ENCODE results near the gene SNX25.

Gene SNX25

DNA sequence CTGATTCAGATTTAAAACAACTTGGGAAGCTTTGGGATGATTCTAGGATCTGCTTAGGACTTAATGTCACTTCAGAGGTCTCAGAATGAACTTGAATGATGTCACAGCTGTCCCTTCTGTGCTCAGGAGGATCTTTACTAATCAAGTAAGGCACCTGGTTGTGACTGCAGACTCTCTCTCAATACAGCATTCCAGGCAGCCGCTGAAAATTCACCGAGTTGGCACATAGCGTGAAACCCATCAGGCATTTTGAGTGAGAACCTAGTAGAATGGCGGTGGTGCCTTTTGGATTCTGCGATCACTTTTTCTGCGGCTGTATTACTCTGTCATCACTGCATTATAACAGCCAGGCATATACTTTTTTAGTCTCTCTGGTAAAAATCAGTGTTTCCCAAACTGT, 16.5 kb downstream of the SNX25 start:
- TF ChIP-seq, protein P1, sequence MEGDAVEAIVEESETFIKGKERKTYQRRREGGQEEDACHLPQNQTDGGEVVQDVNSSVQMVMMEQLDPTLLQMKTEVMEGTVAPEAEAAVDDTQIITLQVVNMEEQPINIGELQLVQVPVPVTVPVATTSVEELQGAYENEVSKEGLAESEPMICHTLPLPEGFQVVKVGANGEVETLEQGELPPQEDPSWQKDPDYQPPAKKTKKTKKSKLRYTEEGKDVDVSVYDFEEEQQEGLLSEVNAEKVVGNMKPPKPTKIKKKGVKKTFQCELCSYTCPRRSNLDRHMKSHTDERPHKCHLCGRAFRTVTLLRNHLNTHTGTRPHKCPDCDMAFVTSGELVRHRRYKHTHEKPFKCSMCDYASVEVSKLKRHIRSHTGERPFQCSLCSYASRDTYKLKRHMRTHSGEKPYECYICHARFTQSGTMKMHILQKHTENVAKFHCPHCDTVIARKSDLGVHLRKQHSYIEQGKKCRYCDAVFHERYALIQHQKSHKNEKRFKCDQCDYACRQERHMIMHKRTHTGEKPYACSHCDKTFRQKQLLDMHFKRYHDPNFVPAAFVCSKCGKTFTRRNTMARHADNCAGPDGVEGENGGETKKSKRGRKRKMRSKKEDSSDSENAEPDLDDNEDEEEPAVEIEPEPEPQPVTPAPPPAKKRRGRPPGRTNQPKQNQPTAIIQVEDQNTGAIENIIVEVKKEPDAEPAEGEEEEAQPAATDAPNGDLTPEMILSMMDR (IDR thresholded peaks at IDR 0.05; ENCODE audit: low read depth, low read length, poor library complexity, severe bottlenecking): no peak
- no peak for TF ChIP-seq EZH2phosphoT487 (IDR thresholded peaks at IDR 0.05; ENCODE audit: borderline replicate concordance, low read length)
- H4K20me1 ChIP-seq (ENCODE audit: control insufficient read depth, insufficient read depth, low read depth, low read length): peaks cover 3% of the 10 kb centered on the region; the same call in 1 of the 2 replicates
- H3K27me3 ChIP-seq (ENCODE audit: control insufficient read depth, low read length): no peaks in the 10 kb centered on the region
- H3K36me3 ChIP-seq (ENCODE audit: control insufficient read depth, low read length): peaks cover 14% of the 10 kb centered on the region
- no peak overlapping the region for H3K4me2 ChIP-seq (ENCODE audit: low read length)
- no peaks in the 10 kb centered on the region for H3F3A ChIP-seq (ENCODE audit: control insufficient read depth, insufficient read depth)
- H3K4me3 ChIP-seq (ENCODE audit: low read length): no peak overlapping the region
- peaks cover 96% of the 10 kb centered on the region for H3K79me2 ChIP-seq (ENCODE audit: control insufficient read depth, low read length)
- no peaks in the 10 kb centered on the region for H3K9me2 ChIP-seq (replicated peaks; ENCODE audit: control insufficient read depth, low read length)
- H3K9me3 ChIP-seq (ENCODE audit: control insufficient read depth, insufficient read depth, low read length): no peaks in the 10 kb centered on the region
- no peak overlapping the region for H3K27ac ChIP-seq (ENCODE audit: low read depth, low read length)
- H3K4me1 ChIP-seq (ENCODE audit: control insufficient read depth, low read length): peaks cover 4% of the 10 kb centered on the region

DNA sequence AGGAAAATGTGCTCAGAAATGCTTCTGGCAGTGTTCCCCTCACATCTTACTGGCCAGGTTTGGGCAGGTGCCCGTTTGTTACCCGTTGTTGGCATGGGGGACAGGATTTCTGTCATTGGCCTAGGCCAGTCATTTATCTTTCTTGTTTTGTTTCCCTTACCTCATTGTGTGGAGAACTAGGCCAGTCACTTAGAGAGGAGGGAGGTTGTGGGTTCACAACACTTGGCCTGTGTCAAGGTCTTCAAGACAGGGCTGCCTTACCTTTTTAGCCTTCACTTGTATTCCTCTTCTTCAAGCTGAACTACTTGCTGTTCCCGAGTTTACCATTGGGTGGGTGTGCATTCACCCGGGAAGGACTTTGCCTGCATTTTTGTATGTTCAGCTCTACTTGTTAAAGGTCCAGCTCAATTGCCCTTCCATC, 17.7 kb downstream of the SNX25 start:
- Histone ChIP-seq H3K4me3 (ENCODE audit: low read length) (no peak overlapping the region), H3K4me1 (ENCODE audit: control insufficient read depth, low read length) (no peaks in the 10 kb centered on the region), H3K36me3 (ENCODE audit: control insufficient read depth, low read length) (peaks cover 7% of the 10 kb centered on the region), H3K9me2 (replicated peaks; ENCODE audit: control insufficient read depth, low read length) (no peaks in the 10 kb centered on the region), H4K20me1 (ENCODE audit: control insufficient read depth, insufficient read depth, low read depth, low read length) (peaks cover 8% of the 10 kb centered on the region; the same call in 1 of the 2 replicates), H3K9me3 (ENCODE audit: control insufficient read depth, insufficient read depth, low read length) (no peaks in the 10 kb centered on the region), H3K4me2 (ENCODE audit: low read length) (no peak overlapping the region), H3K27ac (ENCODE audit: low read depth, low read length) (no peak overlapping the region), H3K27me3 (ENCODE audit: control insufficient read depth, low read length) (no peaks in the 10 kb centered on the region), H3K79me2 (ENCODE audit: control insufficient read depth, low read length) (peaks cover 95% of the 10 kb centered on the region), H3F3A (ENCODE audit: control insufficient read depth, insufficient read depth) (no peaks in the 10 kb centered on the region)
- TF ChIP-seq EZH2phosphoT487 (IDR thresholded peaks at IDR 0.05; ENCODE audit: borderline replicate concordance, low read length): no peak
- TF ChIP-seq, protein P1 (IDR thresholded peaks at IDR 0.05; ENCODE audit: low read depth, low read length, poor library complexity, severe bottlenecking): no peak

DNA sequence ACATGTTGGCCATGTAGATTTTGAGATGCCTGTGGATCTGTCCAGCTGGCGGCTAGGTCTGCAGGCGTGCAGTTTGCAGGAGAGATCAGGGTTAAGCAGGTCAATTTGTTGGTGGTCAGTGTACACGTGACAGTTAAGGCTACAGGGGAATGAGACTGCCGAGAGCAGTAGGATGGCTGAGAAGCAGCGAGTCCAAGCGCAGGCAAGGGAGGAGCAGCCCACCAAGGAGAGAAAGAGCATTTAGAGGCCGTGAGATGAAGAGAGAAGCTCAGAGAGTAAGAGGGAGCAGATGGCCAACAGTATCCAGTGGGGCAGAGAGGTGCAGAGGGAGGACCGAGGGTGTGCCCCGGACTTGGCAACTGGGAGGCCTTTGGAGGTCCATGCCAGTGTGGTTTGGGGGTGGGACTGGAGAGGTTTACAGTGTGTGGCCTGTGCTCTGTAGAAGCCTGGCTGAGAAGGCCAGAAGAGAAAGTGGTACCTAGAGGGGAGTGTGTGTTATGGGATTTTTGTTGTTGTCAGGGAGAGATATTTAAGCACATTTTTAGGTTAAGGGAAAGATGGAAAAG, 18.4 kb downstream of the SNX25 start:
- Histone ChIP-seq H3K79me2 (ENCODE audit: control insufficient read depth, low read length) (peaks cover 95% of the 10 kb centered on the region), H3F3A (ENCODE audit: control insufficient read depth, insufficient read depth) (no peaks in the 10 kb centered on the region), H3K36me3 (ENCODE audit: control insufficient read depth, low read length) (peaks cover 5% of the 10 kb centered on the region; the same call in 1 of the 2 replicates), H3K27ac (ENCODE audit: low read depth, low read length) (no peak overlapping the region), H3K4me3 (ENCODE audit: low read length) (no peak overlapping the region), H3K4me2 (ENCODE audit: low read length) (no peak overlapping the region), H4K20me1 (ENCODE audit: control insufficient read depth, insufficient read depth, low read depth, low read length) (peaks cover 10% of the 10 kb centered on the region; the same call in 1 of the 2 replicates), H3K9me2 (replicated peaks; ENCODE audit: control insufficient read depth, low read length) (no peaks in the 10 kb centered on the region), H3K9me3 (ENCODE audit: control insufficient read depth, insufficient read depth, low read length) (no peaks in the 10 kb centered on the region), H3K27me3 (ENCODE audit: control insufficient read depth, low read length) (no peaks in the 10 kb centered on the region), H3K4me1 (ENCODE audit: control insufficient read depth, low read length) (no peaks in the 10 kb centered on the region)
- TF ChIP-seq, protein P1 (IDR thresholded peaks at IDR 0.05; ENCODE audit: low read depth, low read length, poor library complexity, severe bottlenecking): no peak
- TF ChIP-seq EZH2phosphoT487 (IDR thresholded peaks at IDR 0.05; ENCODE audit: borderline replicate concordance, low read length): no peak
